HG02840 (cell line): ENCODE results near the gene REXO2.
A peak's percentile ranks its signal among the peaks of the same experiment; 100 is the strongest.

Experiments
- ATAC-seq: cut with Tn5 transposase; IDR thresholded peaks from one replicate; pipeline ENCODE4 v1.9.1; 2021; ENCODE audit warnings: mild to moderate bottlenecking, moderate library complexity, moderate number of reproducible peaks; ENCODE audit not compliant: unreplicated experiment, low FRiP score

The REXO2 gene

DNA sequence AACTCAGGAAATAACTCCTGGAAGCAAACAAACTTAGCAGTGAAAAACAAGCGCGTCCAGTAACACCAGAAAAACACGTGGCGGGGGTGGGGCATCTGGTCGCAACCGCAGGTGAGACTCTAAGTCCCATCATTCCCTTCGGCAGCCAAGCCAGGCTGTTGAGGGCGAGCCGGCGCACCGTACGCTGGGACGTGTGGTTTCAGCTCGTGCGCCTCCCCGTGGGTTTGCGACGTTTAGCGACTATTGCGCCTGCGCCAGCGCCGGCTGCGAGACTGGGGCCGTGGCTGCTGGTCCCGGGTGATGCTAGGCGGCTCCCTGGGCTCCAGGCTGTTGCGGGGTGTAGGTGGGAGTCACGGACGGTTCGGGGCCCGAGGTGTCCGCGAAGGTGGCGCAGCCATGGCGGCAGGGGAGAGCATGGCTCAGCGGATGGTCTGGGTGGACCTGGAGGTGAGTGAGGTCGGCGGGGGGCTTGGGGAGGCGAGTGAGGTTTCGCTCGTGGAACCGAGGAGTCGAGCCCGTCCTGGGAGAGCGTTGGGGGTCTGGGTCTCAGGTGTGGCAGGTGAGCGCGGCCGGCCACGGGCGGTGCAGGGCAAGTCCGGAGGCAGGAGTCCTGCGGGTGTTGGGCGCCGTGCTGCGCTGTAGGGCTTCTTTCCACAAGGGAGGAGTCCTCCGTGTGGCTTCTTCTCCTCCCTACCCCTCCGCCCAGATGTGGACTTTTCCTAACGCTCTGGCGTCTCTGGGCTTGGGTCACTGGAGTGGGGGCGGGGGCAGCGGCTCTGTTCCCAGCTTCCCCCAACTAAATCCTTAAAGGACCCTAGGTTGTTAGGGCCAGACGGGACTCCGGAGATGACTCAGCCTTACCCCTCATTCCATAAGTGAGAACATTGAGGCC lies at the start of gene REXO2:
TSS of gene REXO2 (plus strand) at position 239 of the 892 bp plus-strand sequence. CDS start at position 301, 62 bp downstream.
- ATAC-seq = peak; percentile 98

DNA sequence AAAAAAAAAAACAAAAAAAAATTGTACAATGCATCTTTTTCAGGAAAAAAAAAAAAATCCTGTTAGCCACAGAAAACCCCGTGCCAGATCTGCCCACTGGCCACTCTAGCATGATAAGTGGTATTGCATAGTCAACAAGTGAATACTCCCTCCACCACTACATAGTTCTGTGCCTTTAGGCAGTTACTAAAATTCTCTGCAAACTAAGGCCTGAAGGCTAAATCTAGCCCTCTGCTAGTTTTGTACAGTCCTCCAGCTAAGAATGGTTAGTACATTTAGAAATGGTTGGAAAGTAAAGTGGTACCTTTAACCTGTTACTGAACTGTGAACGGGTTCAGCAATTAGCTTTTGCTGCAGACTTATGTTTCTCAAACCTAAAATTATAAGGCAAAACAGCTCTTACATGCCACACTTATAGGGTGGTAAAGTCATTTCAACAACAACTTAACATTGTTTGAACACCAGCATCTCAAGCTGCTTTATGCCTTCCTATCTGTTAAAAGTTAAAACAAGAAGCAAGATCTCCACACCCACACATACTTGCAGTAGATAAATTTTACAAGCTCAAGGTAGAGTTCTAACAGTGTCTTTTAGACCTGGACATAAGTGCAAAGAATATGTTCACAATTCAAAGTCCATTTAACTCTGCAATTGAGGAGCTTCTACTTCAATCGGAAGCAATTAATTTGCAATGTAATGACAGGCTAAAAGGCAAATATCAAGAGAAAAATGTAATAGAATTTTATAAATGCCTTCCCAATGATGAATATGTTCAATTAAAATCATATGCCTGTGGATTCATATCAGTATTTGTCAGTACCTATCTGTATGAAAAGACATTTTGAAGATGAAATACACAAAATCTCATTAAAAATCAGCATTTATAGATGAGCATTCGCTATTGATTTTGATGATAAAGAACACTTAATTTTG lies 46.3 kb upstream of the REXO2 start:
- no peak for ATAC-seq

DNA sequence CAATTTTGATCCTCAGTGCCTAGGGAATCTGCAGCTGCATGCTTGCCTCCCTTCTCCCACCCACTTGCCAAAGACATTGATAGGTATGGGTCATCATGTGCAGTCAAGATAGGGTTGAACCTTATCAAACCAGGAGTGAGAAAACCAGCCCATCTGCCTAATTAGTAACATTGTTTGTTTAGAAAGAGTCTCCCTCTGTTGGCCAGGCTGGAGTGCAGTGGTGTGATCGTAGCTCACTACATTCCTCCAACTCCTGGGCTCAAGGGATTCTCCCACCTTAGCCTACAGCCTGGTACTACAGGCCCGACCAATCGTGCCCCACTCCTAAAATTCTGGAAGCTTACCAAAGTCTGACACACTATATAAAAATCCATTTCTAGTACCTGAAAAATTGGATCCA lies 43.5 kb upstream of the REXO2 start:
- ATAC-seq = no peak

DNA sequence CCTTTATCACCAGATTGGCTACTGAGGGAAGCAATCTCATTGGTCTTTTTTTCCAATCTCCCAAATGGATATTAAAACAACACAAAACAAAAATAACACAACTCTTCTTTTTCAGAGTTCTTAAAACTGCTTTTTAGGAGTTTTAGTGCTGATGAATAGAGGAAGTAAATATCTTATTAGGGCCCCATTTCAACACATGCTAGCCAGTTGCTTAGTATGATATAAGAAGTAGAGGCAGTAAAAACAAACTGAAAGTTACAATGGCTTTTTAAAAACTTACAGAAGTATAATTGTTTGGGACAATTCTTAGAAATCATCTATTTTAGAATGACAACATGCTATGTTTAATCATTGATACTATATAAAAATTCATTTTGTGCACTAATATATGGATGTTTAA lies 42.4 kb upstream of the REXO2 start:
- no peak for ATAC-seq

DNA sequence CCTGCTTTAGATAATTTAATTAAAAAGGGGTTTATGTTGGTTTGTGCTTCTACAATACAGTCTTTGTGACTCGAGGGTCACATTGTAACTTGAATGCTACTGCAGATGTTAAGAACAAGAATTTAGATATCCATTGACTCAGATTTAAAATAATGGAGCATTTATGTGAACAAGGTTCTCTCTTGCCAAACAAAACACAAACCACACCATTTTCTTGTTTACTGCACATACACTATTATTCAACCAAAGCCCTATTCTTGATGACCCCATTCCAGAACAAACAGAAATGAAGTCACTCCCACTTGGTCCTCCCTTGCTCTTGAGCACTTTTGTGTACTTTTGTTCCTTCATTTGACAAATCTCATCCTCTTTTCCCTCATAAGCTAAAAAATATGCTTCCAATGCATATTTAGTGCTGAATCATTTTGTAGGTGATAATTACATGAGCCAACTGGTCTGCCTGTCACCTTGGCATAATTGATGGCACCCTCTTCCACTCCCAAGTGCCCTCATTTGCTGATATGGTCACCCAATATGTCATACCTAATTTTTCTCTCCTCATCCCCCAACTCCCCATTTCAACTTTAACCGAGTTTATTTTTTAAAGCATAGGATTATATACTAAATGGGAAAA lies 41.8 kb upstream of the REXO2 start:
- ATAC-seq = no peak

DNA sequence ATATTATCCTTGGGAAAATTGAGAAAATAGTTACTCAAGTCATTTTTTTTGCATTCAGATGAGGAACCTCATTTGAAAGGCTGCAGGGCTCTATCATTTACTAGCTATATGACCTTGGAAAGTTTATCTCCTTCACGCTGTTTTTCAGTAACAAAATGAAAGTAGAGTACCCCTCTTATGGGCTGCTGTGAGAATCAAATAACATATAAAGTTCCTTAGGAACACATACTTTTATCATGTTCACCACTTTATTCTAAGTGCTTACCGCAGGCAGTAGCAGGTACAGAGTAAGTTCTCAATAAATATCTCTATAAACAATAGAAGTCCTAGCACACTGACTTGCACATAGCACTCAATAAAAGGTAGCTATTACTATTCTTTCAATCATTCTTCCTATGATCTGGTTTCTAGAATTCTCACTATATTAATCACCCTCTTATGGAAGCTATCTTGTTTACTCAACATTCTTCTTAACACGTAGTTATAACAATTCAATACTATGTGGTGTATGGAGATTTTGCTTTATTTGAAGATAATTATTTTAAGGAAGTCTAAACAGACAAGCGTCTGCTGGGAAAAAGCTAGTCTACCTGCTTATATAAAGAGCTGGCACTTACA lies 40.9 kb upstream of the REXO2 start:
- ATAC-seq = no peak

DNA sequence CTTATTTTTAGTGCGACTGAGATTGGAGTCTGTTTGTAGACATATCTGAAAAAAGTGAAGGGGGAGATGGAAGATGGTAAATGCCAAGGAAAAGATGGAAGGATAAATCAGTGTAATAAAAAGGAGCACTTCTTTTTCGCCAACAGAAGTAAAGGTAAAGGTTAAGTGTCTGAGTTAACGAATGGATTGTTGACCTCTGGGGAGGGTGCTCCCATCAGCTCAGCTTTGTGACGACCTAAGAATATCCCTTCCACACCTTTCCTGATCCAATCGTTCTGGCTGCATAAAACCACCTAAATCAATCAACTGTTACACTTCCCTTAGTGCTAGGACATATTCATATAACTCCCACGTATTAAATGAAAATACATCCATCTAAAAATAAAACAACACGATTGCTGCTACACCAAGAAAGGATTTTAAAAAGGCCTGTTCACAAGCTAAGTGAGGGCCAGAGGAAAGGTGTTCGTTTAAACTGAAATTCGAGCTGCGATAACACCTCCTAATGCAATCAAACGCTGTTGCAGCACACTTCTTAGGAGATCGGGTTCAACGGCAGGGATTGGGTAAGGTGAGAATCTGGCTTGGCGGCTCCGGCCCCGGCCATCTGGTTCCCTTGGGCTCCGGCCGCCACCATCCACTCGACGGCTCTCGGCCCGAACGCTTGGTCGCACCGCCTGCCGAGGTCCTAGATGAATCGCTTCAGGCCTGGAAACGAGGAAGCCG lies 39.6 kb upstream of the REXO2 start:
- peak; percentile 31 for ATAC-seq

DNA sequence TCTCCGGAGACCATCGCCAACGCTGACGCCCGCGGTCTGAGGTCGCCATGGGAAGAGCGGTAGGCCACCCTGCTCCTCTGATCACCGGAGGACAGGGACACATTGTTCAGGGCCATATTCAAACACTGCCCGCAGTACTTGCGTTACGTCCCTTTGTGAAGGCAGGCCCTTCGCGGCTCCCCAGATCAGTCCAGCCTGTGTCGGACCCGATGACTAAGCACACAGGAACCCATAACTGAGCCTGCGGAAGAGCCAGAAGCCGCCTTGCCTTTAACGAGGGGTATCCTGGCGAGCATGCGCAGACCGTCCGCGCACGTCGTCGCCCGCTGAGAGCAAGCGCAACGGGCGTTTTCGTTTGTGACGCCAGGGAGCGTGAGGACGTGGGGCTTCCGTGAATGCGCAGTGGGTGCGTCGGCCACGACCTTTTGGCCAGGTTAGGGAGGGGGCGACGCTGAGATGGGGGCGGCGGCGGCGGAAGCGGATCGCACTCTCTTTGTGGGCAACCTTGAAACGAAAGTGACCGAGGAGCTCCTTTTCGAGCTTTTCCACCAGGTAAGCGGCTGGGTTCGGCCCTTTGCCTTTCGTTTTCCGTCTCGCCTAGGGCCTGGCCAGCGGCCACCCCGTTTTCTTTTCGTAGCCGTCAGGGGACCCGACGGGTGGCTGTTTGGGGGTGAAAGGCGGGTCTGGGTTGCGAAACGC lies 38.9 kb upstream of the REXO2 start, which contains the start of the genes C11orf71 and RBM7:
TSS of gene C11orf71 (minus strand) at position 296 of the 699 bp plus-strand sequence. CDS start at position 116, 180 bp downstream.
TSS of gene RBM7 (plus strand) at position 451 of the 699 bp plus-strand sequence. CDS start at position 457, 6 bp downstream.
- peak; percentile 98 for ATAC-seq

DNA sequence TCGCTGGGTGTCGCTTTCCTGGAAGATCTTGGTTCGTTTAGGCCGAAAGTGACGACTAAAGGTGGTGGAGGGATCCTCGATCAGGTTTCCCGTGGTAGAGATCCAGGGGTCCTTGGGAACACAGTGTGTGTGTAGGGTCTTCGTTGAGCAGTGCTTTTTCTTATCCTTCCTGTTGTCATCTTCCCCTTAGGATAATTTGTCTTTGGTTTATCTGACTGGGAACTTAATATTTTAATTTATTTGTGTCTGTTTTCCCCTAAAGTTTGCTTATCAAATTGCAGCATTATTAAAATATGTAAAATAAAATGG lies 38.4 kb upstream of the REXO2 start:
- no peak for ATAC-seq

DNA sequence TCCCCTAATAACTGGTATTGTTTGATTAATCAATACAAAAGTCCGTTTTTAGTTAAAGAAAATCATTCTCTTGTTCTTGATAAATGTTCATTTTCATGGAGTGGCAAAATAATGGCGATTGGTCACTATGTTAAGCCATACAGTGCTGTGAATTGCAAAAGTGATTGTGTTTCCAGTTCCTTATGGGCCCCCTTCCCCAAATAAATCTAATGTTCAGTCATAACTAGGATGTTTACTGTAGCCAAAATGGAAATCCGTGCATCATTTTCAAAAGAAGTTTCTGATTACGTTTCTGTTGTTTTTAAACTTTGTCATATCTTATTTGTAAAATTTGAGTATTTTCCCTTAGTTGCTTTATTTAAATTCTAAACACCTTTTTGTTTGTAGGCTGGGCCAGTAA lies 38.0 kb upstream of the REXO2 start:
- no peak for ATAC-seq

DNA sequence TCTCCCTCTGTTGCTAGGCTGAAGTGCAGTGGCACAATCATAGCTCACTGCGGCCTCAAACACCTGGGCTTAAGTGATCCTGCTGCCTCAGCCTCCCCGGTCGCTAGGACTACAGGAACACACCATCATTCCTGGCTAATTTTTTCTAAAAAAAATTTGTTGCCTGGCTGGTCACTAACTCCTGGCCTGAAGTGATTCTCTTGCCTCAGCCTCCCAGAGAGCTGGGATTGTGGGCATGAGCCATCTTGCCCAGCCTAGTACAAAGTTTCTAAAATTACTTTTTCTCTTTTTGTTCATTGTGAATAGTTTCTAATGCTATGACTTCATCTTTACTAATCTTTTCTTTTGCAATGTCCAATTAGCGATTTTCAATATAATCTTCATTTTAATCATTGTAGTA lies 26.3 kb upstream of the REXO2 start:
- no peak for ATAC-seq

DNA sequence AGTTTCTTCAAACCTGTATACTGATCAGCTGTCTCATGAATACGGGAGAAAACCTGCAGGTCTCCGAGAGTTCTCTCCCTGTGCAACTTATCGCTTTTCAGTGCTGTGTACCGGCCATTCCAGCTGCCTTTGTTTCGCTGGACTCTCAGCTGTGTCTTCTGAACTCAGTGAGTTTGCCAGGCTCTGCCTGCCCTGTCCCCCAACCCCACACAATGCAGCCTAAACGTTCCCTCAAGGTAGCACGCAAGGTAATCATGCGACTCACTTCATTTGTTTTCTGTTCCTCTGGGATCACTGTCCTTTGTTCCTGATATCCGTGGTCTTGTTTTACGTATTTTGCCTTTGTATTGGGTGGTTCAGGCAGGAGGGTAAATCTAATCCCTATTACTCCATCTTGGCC lies 25.3 kb upstream of the REXO2 start:
- no peak for ATAC-seq

DNA sequence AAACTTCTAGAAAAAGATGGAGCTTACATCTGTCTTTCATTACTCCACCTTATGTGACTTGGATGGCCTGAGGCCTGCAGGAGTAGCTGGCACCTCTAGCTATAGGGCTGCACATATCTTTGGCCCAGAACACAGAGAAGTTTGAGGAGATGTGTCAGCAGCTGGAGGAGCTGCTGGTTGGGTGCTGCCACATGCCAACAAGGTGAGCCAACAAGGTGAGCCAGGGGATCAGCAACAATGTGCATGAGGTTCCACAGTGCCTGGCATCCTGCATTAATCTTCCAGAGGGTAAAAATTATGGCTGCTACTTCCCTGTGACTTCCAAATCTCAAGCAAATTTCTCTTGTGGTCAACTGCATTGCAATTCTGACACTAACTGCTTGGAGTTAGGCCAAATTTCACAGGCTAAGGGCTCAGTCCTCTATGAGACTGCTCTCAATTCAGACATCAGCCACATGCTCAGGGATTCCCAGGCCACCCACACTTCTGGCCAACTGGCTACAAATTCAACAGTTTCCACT lies 22.8 kb upstream of the REXO2 start:
- ATAC-seq = no peak

DNA sequence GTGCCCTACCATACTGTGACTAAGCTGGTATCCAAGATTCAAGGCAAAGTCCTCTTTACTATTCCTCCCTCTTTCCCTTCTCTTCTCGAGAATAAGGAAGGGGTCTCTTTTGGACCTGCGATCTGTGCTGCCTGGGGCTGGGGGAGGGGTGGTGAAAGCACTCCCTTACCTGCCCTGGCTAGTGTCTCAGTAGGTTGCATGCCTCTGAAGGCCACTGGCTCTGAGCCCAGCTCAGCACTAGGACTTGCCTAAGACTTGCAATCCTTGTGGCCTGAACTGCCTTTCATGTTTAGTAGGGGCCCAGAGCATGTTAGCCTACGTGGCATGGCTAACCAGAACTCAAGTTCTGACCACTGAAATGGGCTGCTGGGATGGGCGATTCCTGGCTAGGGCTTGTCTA lies 13.0 kb upstream of the REXO2 start:
- no peak for ATAC-seq

DNA sequence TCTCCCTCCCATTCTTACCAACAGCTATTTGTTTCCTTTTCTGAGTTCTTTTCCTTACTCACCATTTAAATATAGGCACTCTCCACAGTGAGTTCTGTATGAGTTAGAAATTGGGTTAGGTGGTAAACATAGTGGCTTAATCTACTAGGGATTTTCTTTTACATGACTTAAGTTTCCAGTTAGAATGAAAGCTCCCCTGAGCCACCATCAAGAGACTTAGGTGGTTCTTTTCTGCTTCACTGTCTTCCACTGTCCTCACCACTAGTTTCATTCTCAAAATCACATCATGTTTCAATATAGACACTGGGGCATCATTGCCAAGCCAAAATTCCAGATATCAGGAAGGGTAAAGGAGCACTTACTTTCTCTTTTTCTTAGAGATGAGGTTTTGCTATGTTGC lies 9.0 kb upstream of the REXO2 start:
- ATAC-seq = no peak

DNA sequence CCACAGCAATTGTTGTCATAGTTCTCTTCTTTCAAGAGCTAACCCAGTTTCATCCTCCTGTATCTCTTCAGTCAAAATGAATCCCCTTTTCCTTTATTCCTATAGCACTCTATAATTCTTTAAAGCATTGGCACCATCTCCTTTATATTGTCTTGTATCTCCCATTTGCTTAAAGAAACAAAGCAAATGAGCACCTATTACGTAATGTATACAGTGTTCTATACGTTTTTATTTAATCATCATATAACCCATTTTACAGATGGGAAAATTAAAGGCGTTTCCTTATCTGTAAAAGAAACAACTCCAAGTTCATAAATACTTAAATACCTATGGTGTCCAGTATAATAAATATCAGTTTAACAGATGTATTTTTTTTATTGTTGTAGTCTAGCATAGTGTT lies 6.4 kb upstream of the REXO2 start:
- ATAC-seq = no peak

DNA sequence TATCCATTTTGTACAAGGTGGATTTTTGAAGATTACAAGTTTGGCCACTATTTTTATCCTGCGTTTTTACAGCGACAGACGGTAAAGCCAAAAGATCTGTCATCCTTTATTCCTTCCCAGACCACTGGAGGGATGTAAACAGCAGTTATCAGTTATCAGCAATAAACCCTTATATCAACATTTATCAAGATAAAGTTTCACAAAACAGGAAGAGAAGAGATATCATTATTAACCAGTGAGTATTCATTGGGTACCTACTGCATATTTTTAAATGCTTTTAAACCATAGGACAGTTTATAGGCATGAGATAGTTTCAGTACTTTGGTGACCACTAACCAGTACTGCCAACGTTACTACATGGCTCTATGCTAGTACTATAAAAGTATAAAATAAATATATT lies 5.9 kb upstream of the REXO2 start:
- no peak for ATAC-seq

DNA sequence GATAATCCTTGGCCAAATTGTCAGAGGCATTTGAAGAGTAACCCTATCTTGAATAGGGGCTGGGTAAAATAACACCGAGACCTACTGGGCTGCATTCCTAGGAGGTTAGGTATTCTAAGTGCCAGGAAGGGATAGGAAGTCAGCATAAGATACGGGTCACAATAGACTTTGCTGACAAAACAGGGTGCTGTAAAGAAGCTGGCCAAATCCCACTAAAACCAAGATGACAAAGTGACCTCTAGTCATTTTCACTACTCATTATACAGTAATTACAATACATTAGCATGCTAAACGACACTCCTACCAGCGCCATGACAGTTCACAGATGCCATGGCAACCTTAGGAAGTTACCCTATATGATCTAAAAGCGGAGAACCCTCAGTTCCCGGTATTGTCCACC lies 964 bp upstream of the REXO2 start:
- ATAC-seq = no peak
